ENCODE data around the gene OSMR.

DNA sequence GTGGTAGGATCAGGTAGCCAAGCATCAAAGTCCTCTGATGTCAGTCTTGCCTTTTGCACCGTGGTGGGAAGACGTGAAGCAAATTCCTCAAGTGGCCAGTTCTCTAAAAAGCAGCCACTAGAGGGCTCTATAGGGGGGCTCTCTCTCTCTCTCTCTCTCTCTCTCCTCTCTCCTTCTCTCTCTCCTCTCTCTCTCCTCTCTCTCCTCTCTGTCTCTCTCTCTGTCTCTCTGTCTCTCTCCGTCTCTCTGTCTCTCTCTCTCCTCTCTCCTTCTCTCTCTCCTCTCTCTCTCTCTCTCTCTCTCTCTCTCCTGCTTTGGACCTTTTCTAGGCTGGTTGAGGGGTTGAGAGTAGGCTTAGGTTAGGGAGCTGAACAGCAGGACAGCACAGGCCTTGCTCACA is 13.9 kb upstream of the OSMR start:
- TF ChIP-seq, protein P1, sequence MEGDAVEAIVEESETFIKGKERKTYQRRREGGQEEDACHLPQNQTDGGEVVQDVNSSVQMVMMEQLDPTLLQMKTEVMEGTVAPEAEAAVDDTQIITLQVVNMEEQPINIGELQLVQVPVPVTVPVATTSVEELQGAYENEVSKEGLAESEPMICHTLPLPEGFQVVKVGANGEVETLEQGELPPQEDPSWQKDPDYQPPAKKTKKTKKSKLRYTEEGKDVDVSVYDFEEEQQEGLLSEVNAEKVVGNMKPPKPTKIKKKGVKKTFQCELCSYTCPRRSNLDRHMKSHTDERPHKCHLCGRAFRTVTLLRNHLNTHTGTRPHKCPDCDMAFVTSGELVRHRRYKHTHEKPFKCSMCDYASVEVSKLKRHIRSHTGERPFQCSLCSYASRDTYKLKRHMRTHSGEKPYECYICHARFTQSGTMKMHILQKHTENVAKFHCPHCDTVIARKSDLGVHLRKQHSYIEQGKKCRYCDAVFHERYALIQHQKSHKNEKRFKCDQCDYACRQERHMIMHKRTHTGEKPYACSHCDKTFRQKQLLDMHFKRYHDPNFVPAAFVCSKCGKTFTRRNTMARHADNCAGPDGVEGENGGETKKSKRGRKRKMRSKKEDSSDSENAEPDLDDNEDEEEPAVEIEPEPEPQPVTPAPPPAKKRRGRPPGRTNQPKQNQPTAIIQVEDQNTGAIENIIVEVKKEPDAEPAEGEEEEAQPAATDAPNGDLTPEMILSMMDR (conservative IDR thresholded peaks at IDR 0.05) = peak; percentile 43
- no peak for TF ChIP-seq ZFX (IDR thresholded peaks at IDR 0.05)

Data from C4-2B (cell line).